HEK293 (cell line): ENCODE results near the gene GPR152.

ENCODE experiments used
- CTCF ChIP-seq: fragments of 450-650 bp; formaldehyde crosslinking; IDR thresholded peaks from 2 replicates; pipeline ENCODE4 v1.5.1; 2016; ENCODE audit warnings: missing biosample characterization, missing genetic modification characterization
- KLF17 ChIP-seq: fragments of 450-650 bp; formaldehyde crosslinking; IDR thresholded peaks from 2 replicates; pipeline ENCODE4 v1.5.1; 2016; ENCODE audit warnings: missing biosample characterization, missing genetic modification characterization
- PBX3 ChIP-seq: sonication (generic); formaldehyde crosslinking; IDR thresholded peaks from 2 replicates; pipeline ENCODE4 v1.8.1; 2022; ENCODE audit warnings: mild to moderate bottlenecking, moderate library complexity, missing genetic modification reagents
- ZNF24 ChIP-seq: fragments of 450-650 bp; formaldehyde crosslinking; IDR thresholded peaks from 2 replicates; pipeline ENCODE4 v1.5.1; 2016; ENCODE audit warnings: missing biosample characterization, missing genetic modification characterization
- ZNF266 ChIP-seq: fragments of 450-650 bp; formaldehyde crosslinking; IDR thresholded peaks from 2 replicates; pipeline ENCODE4 v1.5.1; 2016; ENCODE audit warnings: missing biosample characterization, missing genetic modification characterization, low read depth
- ZNF571 ChIP-seq: fragments of 450-650 bp; formaldehyde crosslinking; IDR thresholded peaks from 2 replicates; pipeline ENCODE4 v1.5.0; 2017; ENCODE audit warnings: missing biosample characterization, missing genetic modification characterization
- ZNF660 ChIP-seq: fragments of 450-650 bp; IDR thresholded peaks from 2 replicates; pipeline ENCODE4 v1.5.1; 2018; ENCODE audit warnings: missing biosample characterization, mild to moderate bottlenecking, missing genetic modification characterization

GRCh38 chr11:67489885-67490726 lies 37.6 kb upstream of the GPR152 start:
- TF ChIP-seq CTCF (tag by site-specific recombination) (no peak), ZNF660 (tag by site-specific recombination) (no peak), KLF17 (no peak), ZNF266 (tag by site-specific recombination) (no peak), ZNF24 (tag by site-specific recombination) (no peak), PBX3 (no peak), ZNF571 (tag by site-specific recombination) (no peak)
